ENCODE measurements around the gene DHRS11. TPM values are rescaled to one million over a fixed set of nuclear protein-coding genes. Genes with fewer than 3 reads are reported as not detected.
A peak's percentile ranks its signal among the peaks of the same experiment; 100 is the strongest.

Gene DHRS11
- total and polyA plus RNA-seq, 10 of the 15 experiments (the other 5 are each of a cell fraction or from before 2014, with no cell fraction given): 3.4 to 23.0 (median 14.5) TPM

GRCh38 chr17:36545077-36545464 is 46.6 kb upstream of the DHRS11 start:
- DNase-seq (ENCODE audit: low read depth, low spot score): no peak
- Histone ChIP-seq H4K20me1 (ENCODE audit: control insufficient read depth, insufficient read depth) (no peaks in the 10 kb centered on the region; the same call in 1 of the 2 replicates), H3K36me3 (ENCODE audit: control insufficient read depth in 2 of 2, insufficient read depth in 2 of 2, low read length in 1 of 2) (no peaks in the 10 kb centered on the region), H2AFZ (ENCODE audit: control insufficient read depth, low read depth, low read length) (peak overlapping the region; percentile 89), H3K4me3 (peak overlapping the region; percentile 89), H3K9ac (ENCODE audit: control insufficient read depth, insufficient read depth, low read length) (peak overlapping the region; percentile 95), H3K27ac (ENCODE audit: control insufficient read depth, insufficient read depth) (peak overlapping the region; percentile 90), H3K27me3 (replicated peaks in 1 of 2; ENCODE audit: control insufficient read depth in 2 of 2, insufficient read depth in 2 of 2, low read length in 1 of 2) (no peaks in the 10 kb centered on the region), H3K4me1 (ENCODE audit: control insufficient read depth, insufficient read depth, low read length) (0 out of 2 replicates have a peak, but pooled peaks cover 7% of the 10 kb centered on the region), H3K79me2 (ENCODE audit: control insufficient read depth, insufficient read depth, low read length) (peaks cover 50% of the 10 kb centered on the region), H3K9me3 (replicated peaks; ENCODE audit: control insufficient read depth, insufficient read depth, low read length) (no peaks in the 10 kb centered on the region), H3K4me2 (ENCODE audit: control insufficient read depth, insufficient read depth) (no peak overlapping the region)
- in situ Hi-C loops (cut with MboI): no loop called here
- ATAC-seq: peak; percentile 60
- ChIA-PET CTCF (interaction anchor here (1.6 to 4.6 kb wide), 2 partner anchors 37 to 57 kb away, joined by 3 to 34 read pairs; partner anchors contain the start of gene MRM1), RAD21 (ENCODE audit: unreplicated experiment) (interaction anchor here (0.6 to 1.6 kb wide), 3 partner anchors 56 to 666 kb away, joined by 4 to 5 read pairs (median 5); partner anchors contain the start of gene MRM1), SMC1A (ENCODE audit: uncharacterized antibody, unreplicated experiment) (no interaction called here), POLR2A (interaction anchor here (0.7 to 4.9 kb wide), 6 partner anchors 10 to 736 kb away, joined by 3 to 28 read pairs (median 5); partner anchors contain the start of genes DHRS11, MRM1, MYO19 and PIGW)
- WGBS (ENCODE audit: insufficient coverage, insufficient replicate concordance, low lambda C conversion rate, missing lambda C conversion rate): 1% methylated on average over 8 of the region's 38 CpGs
- FAIRE-seq: no peak
- intact Hi-C loops (cut with micrococcal nuclease; ENCODE audit: unreplicated experiment): loop anchor here (5.0 kb wide), 1 partner anchor 57 kb away; the partner anchor contains the start of gene MRM1
- no peak for TF ChIP-seq HDAC6 (IDR thresholded peaks at IDR 0.05; ENCODE audit: unreplicated experiment)
- TF ChIP-seq DPF2 (IDR thresholded peaks at IDR 0.05): 0 out of 2 replicates have a peak, but pooled peaks have one; percentile 4
- peak; percentile 33; the same call in 1 of the 2 replicates for TF ChIP-seq NBN (IDR thresholded peaks at IDR 0.05)
- TF ChIP-seq RELA (IDR thresholded peaks at IDR 0.05; ENCODE audit: borderline replicate concordance, partially characterized antibody): peak; percentile 22
- 0 out of 2 replicates have a peak, but pooled peaks have one; percentile 1 for TF ChIP-seq MEF2A (IDR thresholded peaks at IDR 0.05; ENCODE audit: insufficient read depth, low read depth, low read length)
- TF ChIP-seq IKZF2 (IDR thresholded peaks at IDR 0.05): 0 out of 4 replicates have a peak, but pooled peaks of 1 of the 2 experiments have one; percentile 15
- BruUV-seq (replicated peaks): no TSS peak
